ENCODE measurements around the gene PTCHD1.

PTCHD1 gene

GRCh38 chrX:23369027-23369426 lies 34.4 kb downstream of the PTCHD1 start:
- in situ Hi-C loops (cut with HindIII; ENCODE audit: low pct_unique_long_range_greater_than_20kb, low sequenced_read_pairs) = no loop called here
- no peak for DNase-seq (ENCODE audit: low read depth in 1 of 2, low spot score in 1 of 2)
- no peak for TF ChIP-seq JUND (IDR thresholded peaks at IDR 0.05; ENCODE audit: low read depth)

GRCh38 chrX:23372220-23372902 lies 37.7 kb downstream of the PTCHD1 start:
- DNase-seq (ENCODE audit: low read depth in 1 of 2, low spot score in 1 of 2) = peak in 1 of 2 experiments; percentile 29
- no peak for TF ChIP-seq JUND (IDR thresholded peaks at IDR 0.05; ENCODE audit: low read depth)
- in situ Hi-C loops (cut with HindIII; ENCODE audit: low pct_unique_long_range_greater_than_20kb, low sequenced_read_pairs) = no loop called here

GRCh38 chrX:23373129-23373804 lies 38.6 kb downstream of the PTCHD1 start:
- TF ChIP-seq JUND (IDR thresholded peaks at IDR 0.05; ENCODE audit: low read depth) = no peak
- DNase-seq (ENCODE audit: low read depth in 1 of 2, low spot score in 1 of 2) = no peak
- in situ Hi-C loops (cut with HindIII; ENCODE audit: low pct_unique_long_range_greater_than_20kb, low sequenced_read_pairs) = no loop called here

DNA sequence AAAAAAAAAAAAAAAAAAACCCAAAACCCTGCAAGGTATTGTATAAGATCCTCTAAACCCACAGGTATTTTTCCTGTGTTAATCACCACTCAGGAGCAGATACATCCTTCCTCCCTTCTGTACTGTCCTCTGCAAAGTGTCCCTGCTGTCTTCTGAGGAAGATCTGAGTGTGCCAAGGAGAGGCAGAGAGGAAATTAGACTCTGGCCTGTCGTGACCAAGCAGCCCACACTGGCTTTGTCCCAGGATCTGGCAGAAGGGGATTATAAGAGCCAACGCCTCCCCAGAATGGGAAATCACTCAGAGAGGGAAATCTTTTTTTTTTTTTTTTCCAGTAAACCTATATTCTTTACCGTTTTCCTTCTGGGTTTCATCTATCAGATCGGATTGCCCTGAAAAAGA lies 39.6 kb downstream of the PTCHD1 start:
- no peak for TF ChIP-seq JUND (IDR thresholded peaks at IDR 0.05; ENCODE audit: low read depth)
- in situ Hi-C loops (cut with HindIII; ENCODE audit: low pct_unique_long_range_greater_than_20kb, low sequenced_read_pairs) = no loop called here
- DNase-seq (ENCODE audit: low read depth in 1 of 2, low spot score in 1 of 2) = no peak

- TF ChIP-seq JUND (IDR thresholded peaks at IDR 0.05; ENCODE audit: low read depth) = no peak
- no peak for DNase-seq (ENCODE audit: low read depth in 1 of 2, low spot score in 1 of 2)
- in situ Hi-C loops (cut with HindIII; ENCODE audit: low pct_unique_long_range_greater_than_20kb, low sequenced_read_pairs) = no loop called here
These were observed 41.9 kb downstream of the PTCHD1 start for GRCh38 chrX:23376581-23376980.

DNA sequence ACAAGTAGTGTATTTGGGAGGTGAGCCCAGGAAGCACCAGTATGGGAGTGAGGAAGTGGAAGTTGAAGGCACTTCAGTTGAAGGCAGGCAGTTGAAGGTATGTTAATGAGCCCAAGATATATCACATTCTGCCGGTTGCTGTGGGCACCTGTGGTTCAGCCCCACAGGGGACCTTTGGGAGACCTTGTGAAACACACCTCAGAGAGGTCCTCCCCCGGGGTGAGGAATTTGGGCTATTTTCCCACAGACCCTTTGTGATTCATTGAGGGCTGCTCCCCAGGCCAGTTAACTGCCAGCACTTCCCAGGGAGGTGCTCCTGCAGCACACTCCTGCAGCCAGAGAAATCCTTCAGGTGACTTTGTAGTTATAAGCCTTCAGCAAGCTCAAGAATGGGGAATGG lies 45.9 kb downstream of the PTCHD1 start:
- in situ Hi-C loops (cut with HindIII; ENCODE audit: low pct_unique_long_range_greater_than_20kb, low sequenced_read_pairs) = no loop called here
- no peak for TF ChIP-seq JUND (IDR thresholded peaks at IDR 0.05; ENCODE audit: low read depth)
- DNase-seq (ENCODE audit: low read depth in 1 of 2, low spot score in 1 of 2) = no peak

DNA sequence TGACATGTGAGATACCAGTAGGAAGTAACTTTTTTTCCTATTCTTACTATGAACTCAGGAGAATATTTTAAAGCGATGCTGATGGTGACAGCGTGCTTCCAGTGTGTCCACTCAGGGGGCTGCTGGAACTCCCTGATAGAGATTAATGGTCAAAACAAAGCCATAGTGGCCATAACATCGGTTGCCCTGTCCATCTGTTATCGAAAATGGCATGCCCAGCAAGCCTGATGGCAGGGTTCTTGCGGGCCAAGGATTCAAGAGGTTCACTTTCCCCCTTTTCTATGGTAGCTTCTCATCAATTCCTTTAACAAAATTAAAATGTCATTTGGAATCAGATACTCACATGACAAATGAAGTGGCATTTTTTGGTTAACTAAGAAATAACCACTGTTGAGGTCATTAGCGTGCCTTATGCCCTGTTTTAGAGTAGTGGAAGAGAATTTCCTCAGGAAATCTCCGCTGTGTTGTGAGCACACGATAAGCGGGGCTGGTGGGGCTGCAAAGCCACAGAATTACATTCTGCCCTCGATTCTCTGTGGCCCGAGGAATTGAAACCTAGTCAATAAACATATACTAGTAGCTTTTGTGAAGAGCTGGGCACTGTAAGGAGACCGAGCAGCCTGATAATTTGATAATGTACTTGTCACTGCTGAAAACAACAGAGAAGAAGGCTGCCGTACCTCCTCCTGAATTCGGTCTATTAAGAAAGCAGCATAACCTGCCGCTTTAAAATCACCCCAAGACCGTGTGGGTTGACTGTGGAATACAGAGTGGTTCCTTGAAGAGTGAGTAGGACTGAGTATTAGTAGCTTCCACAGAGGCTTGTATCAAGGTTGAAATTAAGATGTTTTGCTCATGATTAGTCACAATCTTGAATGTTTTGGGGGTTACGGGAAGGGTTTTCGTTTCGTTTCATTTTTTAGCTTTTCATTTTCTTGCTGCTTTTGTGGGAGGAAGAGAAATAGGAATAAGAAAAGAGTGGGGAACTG lies 46.7 kb downstream of the PTCHD1 start:
- in situ Hi-C loops (cut with HindIII; ENCODE audit: low pct_unique_long_range_greater_than_20kb, low sequenced_read_pairs) = no loop called here
- no peak for DNase-seq (ENCODE audit: low read depth in 1 of 2, low spot score in 1 of 2)

GRCh38 chrX:23382572-23382971 lies 47.9 kb downstream of the PTCHD1 start:
- no peak for DNase-seq (ENCODE audit: low read depth in 1 of 2, low spot score in 1 of 2)
- in situ Hi-C loops (cut with HindIII; ENCODE audit: low pct_unique_long_range_greater_than_20kb, low sequenced_read_pairs) = no loop called here
- no peak for TF ChIP-seq JUND (IDR thresholded peaks at IDR 0.05; ENCODE audit: low read depth)

More for the DNA sequence above, 46.7 kb downstream of the PTCHD1 start:
- TF ChIP-seq JUND (IDR thresholded peaks at IDR 0.05; ENCODE audit: low read depth) = no peak

DNA sequence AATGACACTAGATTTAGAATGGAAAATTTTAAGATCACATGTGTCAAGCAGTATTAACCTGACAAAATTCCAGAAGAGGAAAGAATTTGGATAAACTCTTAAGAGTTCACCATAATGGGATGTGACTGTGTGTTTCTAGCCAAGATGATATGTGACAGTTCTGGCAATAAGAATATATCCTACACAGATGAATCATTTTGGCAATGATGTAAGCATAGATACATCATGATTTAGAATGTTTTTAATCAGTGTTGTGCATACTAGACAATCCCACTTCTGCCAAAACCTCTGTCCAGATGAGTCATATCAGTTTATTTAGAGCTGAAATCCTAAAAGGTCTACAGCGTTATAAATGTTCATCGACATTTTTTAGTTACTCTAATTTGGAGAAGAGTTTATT lies 48.8 kb downstream of the PTCHD1 start:
- no peak for DNase-seq (ENCODE audit: low read depth in 1 of 2, low spot score in 1 of 2)
- in situ Hi-C loops (cut with HindIII; ENCODE audit: low pct_unique_long_range_greater_than_20kb, low sequenced_read_pairs) = no loop called here
- no peak for TF ChIP-seq JUND (IDR thresholded peaks at IDR 0.05; ENCODE audit: low read depth)

DNA sequence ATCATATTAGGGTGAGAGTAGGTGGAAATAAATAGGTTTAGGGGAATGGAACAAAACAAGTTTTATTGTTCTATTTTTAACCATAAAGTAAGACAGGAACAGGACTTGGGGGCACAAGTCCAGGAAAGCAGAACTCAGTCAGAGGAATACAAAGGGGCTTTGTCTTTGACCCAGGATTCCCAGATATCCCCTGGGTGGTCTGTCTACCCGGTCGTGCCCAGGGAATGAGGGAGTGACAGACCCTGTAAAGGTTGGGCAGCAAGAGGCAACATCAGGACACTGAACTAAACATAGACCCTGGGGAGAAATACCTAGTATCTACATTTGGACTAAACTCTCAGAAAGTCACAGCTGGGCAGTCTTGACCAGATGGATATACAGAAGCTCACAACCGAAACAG lies 50.6 kb downstream of the PTCHD1 start:
- no peak for DNase-seq (ENCODE audit: low read depth in 1 of 2, low spot score in 1 of 2)
- in situ Hi-C loops (cut with HindIII; ENCODE audit: low pct_unique_long_range_greater_than_20kb, low sequenced_read_pairs) = no loop called here
- no peak for TF ChIP-seq JUND (IDR thresholded peaks at IDR 0.05; ENCODE audit: low read depth)

DNA sequence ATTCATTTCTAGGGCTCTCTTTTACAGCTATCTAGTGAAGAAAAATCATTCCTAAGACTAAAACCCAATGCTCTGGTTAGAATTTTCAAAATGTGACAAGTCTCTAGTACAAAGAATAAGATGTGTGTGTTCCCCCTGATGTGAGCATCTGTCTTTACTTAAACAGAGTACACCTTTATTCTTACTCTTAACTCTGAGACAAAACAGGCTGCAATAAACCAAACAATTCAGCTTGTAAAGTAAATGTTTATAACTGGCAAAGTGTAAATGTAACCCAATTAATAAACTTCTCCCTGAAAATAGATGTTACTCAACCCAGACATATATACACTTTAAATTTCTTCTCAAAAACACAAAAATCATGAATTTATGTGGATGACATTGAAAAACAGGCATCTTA lies 51.6 kb downstream of the PTCHD1 start:
- DNase-seq (ENCODE audit: low read depth in 1 of 2, low spot score in 1 of 2) = no peak
- TF ChIP-seq JUND (IDR thresholded peaks at IDR 0.05; ENCODE audit: low read depth) = no peak
- in situ Hi-C loops (cut with HindIII; ENCODE audit: low pct_unique_long_range_greater_than_20kb, low sequenced_read_pairs) = no loop called here

GRCh38 chrX:23386726-23387125 lies 52.1 kb downstream of the PTCHD1 start:
- TF ChIP-seq JUND (IDR thresholded peaks at IDR 0.05; ENCODE audit: low read depth) = no peak
- in situ Hi-C loops (cut with HindIII; ENCODE audit: low pct_unique_long_range_greater_than_20kb, low sequenced_read_pairs) = no loop called here
- DNase-seq (ENCODE audit: low read depth in 1 of 2, low spot score in 1 of 2) = no peak
